ENCODE results near the gene RAP1GAP. TPM values are rescaled to one million over a fixed set of nuclear protein-coding genes. Genes with fewer than 3 reads are reported as not detected.

The RAP1GAP gene
- total RNA-seq, 1 donor from 2014 or later = 62.4 TPM

DNA sequence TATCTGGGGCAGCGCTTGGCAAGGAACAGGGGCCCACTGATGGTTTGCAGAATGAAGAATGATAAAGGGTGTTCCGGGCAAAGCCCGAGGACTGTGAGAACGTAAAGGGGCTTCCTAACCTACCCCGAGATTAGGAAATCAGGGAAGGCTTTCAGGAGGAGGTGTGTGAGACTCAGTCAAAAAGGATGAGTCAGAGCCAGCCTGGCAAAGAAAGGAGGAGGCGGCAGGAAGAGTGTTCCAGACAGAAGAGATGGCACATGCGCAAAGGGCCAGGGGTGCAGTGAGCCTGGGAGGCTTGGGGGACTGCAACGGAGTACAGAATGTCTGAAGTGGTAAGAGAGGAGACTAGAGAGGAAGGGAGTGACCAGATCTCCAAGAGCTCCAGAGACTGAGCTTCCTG is 70.3 kb downstream of the RAP1GAP start:
- no peaks in the 10 kb centered on the region for H3K27me3 ChIP-seq
- ATAC-seq = no peak
- intact Hi-C loops (cut with DNase I) = no loop called here
- H3K36me3 ChIP-seq = no peaks in the 10 kb centered on the region
- no peak overlapping the region for H3K27ac ChIP-seq
- TF ChIP-seq, protein P1, sequence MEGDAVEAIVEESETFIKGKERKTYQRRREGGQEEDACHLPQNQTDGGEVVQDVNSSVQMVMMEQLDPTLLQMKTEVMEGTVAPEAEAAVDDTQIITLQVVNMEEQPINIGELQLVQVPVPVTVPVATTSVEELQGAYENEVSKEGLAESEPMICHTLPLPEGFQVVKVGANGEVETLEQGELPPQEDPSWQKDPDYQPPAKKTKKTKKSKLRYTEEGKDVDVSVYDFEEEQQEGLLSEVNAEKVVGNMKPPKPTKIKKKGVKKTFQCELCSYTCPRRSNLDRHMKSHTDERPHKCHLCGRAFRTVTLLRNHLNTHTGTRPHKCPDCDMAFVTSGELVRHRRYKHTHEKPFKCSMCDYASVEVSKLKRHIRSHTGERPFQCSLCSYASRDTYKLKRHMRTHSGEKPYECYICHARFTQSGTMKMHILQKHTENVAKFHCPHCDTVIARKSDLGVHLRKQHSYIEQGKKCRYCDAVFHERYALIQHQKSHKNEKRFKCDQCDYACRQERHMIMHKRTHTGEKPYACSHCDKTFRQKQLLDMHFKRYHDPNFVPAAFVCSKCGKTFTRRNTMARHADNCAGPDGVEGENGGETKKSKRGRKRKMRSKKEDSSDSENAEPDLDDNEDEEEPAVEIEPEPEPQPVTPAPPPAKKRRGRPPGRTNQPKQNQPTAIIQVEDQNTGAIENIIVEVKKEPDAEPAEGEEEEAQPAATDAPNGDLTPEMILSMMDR (IDR thresholded peaks at IDR 0.05) = no peak
- no peaks in the 10 kb centered on the region for H3K4me1 ChIP-seq
- no peak overlapping the region for H3K4me3 ChIP-seq
- H3K9me3 ChIP-seq = no peaks in the 10 kb centered on the region
- no peak for DNase-seq

DNA sequence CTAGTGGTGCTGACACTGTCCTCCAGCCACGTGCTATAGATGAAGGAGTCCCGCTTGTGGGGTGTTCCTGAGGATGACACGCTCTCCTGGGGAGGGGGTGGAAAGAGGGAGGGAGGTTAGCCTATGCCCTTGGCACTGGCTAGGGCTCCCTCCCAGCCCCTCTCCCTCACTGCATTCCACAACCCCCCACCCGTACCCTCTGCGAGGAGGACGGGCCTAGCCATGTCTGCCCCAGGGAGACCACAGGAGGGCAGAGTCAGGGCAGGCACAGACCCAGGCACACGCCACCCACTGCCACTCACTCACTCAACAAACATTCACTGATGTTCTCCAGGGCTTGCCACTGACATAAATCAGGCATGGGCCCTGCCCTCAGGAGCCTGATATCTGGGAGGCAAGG is 70.7 kb downstream of the RAP1GAP start:
- TF ChIP-seq, protein P1 (IDR thresholded peaks at IDR 0.05) = no peak
- intact Hi-C loops (cut with DNase I) = no loop called here
- Histone ChIP-seq H3K36me3 (no peaks in the 10 kb centered on the region), H3K9me3 (no peaks in the 10 kb centered on the region), H3K4me1 (no peaks in the 10 kb centered on the region), H3K27ac (no peak overlapping the region), H3K27me3 (no peaks in the 10 kb centered on the region), H3K4me3 (no peak overlapping the region)
- no peak for DNase-seq
- no peak for ATAC-seq

DNA sequence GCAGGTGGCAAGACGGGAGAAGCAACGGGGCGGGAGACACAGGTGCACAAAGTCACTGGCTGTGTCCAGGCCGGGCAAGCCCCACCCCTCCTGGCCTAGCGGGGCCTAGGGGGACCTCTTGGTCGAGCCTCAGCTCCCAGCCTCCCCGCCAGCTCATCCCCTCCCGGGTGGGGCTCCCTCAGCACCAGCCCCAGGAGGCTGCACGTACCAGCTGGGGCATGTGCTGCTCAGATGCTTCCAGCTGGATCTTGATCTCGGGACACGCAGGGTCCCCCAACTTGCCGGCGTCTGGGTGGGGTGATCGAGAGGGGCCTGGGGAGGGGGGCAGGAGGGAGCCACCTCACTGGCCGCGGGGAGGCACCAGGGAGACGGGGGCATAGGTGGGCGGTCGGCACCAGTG is 71.4 kb downstream of the RAP1GAP start:
- H3K36me3 ChIP-seq = no peaks in the 10 kb centered on the region
- DNase-seq = no peak
- no peaks in the 10 kb centered on the region for H3K27me3 ChIP-seq
- H3K4me1 ChIP-seq = no peaks in the 10 kb centered on the region
- TF ChIP-seq, protein P1 (IDR thresholded peaks at IDR 0.05) = no peak
- intact Hi-C loops (cut with DNase I) = no loop called here
- H3K9me3 ChIP-seq = no peaks in the 10 kb centered on the region
- no peak for ATAC-seq
- no peak overlapping the region for H3K4me3 ChIP-seq
- no peak overlapping the region for H3K27ac ChIP-seq

DNA sequence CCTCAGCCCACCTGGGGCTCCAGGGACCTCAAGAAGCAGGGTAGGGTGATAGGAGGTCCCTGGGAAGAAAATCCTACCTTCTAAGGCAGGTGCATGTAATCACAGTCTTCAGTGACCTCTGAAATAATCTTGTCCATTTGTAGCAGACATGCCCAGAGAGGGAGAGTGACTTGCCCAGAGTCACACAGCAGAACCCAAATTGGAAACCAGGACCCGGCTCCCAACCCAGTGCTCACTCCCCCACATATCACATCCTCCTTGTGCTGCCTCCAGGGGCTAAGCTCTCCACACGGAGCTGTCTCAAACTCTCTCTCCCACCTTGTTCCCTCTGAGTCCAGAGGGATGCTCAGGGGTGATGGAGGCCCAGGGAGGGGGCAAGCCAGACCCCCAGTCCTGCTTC is 72.5 kb downstream of the RAP1GAP start:
- H3K27me3 ChIP-seq = no peaks in the 10 kb centered on the region
- DNase-seq (no peak), ATAC-seq (no peak)
- H3K4me3 ChIP-seq = no peak overlapping the region
- H3K36me3 ChIP-seq = no peaks in the 10 kb centered on the region
- TF ChIP-seq, protein P1 (IDR thresholded peaks at IDR 0.05) = no peak
- intact Hi-C loops (cut with DNase I) = no loop called here
- no peaks in the 10 kb centered on the region for H3K9me3 ChIP-seq
- no peak overlapping the region for H3K27ac ChIP-seq
- no peaks in the 10 kb centered on the region for H3K4me1 ChIP-seq

DNA sequence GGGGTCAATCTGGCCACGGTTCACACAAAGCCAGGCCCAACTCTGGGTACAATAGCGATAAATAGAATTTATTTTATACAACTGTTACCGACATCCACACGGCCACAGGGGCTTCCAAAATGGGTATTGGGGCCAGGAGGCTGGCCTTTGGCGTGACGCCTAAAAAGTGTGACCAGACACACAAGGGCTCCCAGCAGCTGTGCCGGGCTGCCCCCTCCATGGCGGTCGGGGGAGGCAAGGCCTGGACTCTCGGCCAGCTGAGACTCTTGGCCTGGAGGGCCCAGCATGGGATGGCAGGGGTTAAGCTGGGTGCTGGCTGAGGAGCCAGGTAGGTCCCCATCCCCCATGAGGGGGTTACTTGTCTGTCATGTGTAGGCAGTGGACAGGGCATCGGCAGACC is 73.0 kb downstream of the RAP1GAP start:
- Histone ChIP-seq H3K27me3 (no peaks in the 10 kb centered on the region), H3K9me3 (no peaks in the 10 kb centered on the region), H3K4me1 (no peaks in the 10 kb centered on the region), H3K4me3 (no peak overlapping the region), H3K36me3 (no peaks in the 10 kb centered on the region), H3K27ac (no peak overlapping the region)
- TF ChIP-seq, protein P1 (IDR thresholded peaks at IDR 0.05) = no peak
- ATAC-seq = no peak
- DNase-seq = no peak
- intact Hi-C loops (cut with DNase I) = no loop called here

Data from upper lobe of right lung (tissue), 1 donor.